NCI-H2029 (cell line): ENCODE measurements around the gene SSU72.
"Not testable (repeated sequence)": the region's sequence is repeated elsewhere in the genome, so short reads cannot be mapped to it uniquely, and the experiment has no call there.

Source experiments
- DNase-seq: peaks from one replicate; lab custom pipeline; 2025; lab: John Stamatoyannopoulos, UW

The SSU72 gene

GRCh38 chr1:1526476-1526875, 48.2 kb downstream of the SSU72 start:
- not testable (repeated sequence) for DNase-seq

- DNase-seq: not testable (repeated sequence)
Observed at GRCh38 chr1:1524750-1525383, 49.8 kb downstream of the SSU72 start.

- not testable (repeated sequence) for DNase-seq
Observed at GRCh38 chr1:1523651-1524050, 51.0 kb downstream of the SSU72 start.

GRCh38 chr1:1523226-1523625, 51.4 kb downstream of the SSU72 start:
- not testable (repeated sequence) for DNase-seq

GRCh38 chr1:1522536-1522935, 52.1 kb downstream of the SSU72 start:
- not testable (repeated sequence) for DNase-seq

- no peak for DNase-seq
Observed at GRCh38 chr1:1521331-1521730, 53.3 kb downstream of the SSU72 start.

- not testable (repeated sequence) for DNase-seq
Observed at GRCh38 chr1:1519805-1520505, 54.7 kb downstream of the SSU72 start.

- not testable (repeated sequence) for DNase-seq
Observed at GRCh38 chr1:1518621-1519007, 56.0 kb downstream of the SSU72 start.

GRCh38 chr1:1517973-1518620, 56.6 kb downstream of the SSU72 start:
- DNase-seq: no peak

GRCh38 chr1:1516923-1517322, 57.7 kb downstream of the SSU72 start:
- not testable (repeated sequence) for DNase-seq

GRCh38 chr1:1514376-1514775, 60.3 kb downstream of the SSU72 start:
- DNase-seq: not testable (repeated sequence)

GRCh38 chr1:1513675-1514074, 61.0 kb downstream of the SSU72 start:
- not testable (repeated sequence) for DNase-seq

GRCh38 chr1:1512425-1512824, 62.2 kb downstream of the SSU72 start:
- not testable (repeated sequence) for DNase-seq

- DNase-seq: peak; percentile 88
Observed at GRCh38 chr1:1511533-1512285, 63.0 kb downstream of the SSU72 start, which contains the start of gene ATAD3A. TSS of gene ATAD3A (plus strand) at chr1:1512162. CDS start at chr1:1512269, 107 bp downstream.

GRCh38 chr1:1510912-1511532, 63.6 kb downstream of the SSU72 start:
- DNase-seq: peak; percentile 67

GRCh38 chr1:1509465-1509850, 65.2 kb downstream of the SSU72 start:
- not testable (repeated sequence) for DNase-seq

GRCh38 chr1:1508775-1509464, 65.7 kb downstream of the SSU72 start:
- not testable (repeated sequence) for DNase-seq

GRCh38 chr1:1507305-1507704, 67.4 kb downstream of the SSU72 start:
- DNase-seq: no peak

- DNase-seq: not testable (repeated sequence)
Observed at GRCh38 chr1:1505801-1506200, 68.9 kb downstream of the SSU72 start.

GRCh38 chr1:1505366-1505798, 69.3 kb downstream of the SSU72 start:
- not testable (repeated sequence) for DNase-seq

GRCh38 chr1:1504777-1505365, 69.8 kb downstream of the SSU72 start:
- DNase-seq: peak; percentile 81
